Measurements from ENCODE around the gene GNGT2.

Gene GNGT2

GRCh38 chr17:49210158-49211029, at the start of gene GNGT2, which contains the start of gene ABI3:
Gene GNGT2, minus strand, starts transcription at chr17:49210574. Its CDS starts 3,152 bp downstream, at chr17:49207422.
Gene ABI3, plus strand, starts transcription at chr17:49210707. Its CDS starts 18 bp downstream, at chr17:49210725.
- peak; percentile 30 for DNase-seq

DNA sequence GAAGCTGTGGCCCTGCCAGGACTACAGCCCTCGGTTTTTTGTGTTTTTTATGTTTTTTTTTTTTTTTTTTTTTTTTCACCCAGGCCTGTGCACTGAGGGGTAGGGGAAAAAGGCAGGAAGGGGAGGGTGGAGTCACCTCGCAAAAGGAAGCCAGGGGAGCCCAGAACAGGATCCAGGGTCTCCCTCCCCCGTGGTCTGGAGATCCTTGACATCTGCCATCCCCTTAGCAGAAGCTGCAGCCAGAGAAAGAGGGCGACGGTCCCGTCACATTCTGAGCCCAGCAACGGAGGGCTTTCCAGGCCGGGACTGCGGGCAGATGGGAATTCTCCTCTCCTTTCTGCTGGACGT, 49.3 kb upstream of the GNGT2 start:
- no peak for DNase-seq

DNA sequence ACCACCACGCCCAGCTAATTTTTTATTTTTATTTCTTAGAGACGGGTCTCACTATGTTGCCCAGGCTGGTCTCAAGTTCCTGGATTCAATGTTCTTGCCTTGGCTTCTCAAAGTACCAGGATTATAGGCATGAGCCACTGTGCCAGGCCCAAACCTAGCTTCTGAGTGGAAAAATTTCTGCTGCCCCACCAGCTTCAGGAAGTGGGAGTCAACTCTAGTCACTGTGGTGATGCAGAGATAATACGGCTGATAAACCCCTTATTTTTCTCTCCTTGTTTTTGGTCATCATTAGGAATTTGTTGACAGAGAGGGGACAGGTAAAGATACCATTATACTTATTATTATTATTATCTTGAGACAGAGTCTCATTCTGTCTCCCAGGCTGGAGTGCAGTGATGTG, 48.0 kb upstream of the GNGT2 start:
- DNase-seq, result no peak

DNA sequence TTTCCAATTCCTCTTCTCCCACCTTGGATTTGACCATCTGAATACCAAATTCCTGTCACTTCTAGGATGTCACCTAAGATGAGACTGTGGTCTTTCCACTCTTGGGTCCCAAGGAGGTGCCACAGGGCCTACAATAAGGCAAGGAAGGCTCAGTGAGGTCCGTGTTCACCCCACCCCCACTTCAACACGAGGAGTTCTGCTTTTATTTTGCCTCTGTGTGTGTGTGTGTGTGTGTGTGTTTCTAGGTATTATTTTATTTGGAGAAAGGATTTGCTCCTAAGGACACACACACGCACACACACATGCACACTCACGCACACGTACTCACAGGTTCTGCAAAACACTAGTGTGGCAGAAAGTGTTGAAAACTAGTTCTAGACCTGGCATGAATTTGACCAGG, 44.8 kb upstream of the GNGT2 start:
- no peak for DNase-seq

DNA sequence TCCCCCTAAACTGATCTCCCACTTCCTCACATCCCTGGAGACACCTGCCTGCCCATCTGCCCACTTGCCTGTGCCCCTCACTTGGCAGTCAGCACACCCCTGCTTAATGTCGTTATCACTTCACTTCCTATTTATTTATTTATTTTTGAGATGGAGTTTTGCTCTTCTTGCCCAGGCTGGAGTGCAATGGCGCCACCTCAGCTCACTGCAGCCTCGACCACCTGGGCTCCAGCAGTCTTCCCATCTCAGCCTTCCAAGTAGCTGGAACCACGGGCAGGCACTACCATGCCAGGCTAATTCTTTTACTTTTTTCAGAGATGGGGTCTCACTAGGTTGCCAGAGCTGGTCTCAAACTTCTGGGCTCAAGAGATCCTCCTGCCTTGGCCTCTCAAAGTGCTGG, 43.7 kb upstream of the GNGT2 start:
- DNase-seq, result no peak

DNA sequence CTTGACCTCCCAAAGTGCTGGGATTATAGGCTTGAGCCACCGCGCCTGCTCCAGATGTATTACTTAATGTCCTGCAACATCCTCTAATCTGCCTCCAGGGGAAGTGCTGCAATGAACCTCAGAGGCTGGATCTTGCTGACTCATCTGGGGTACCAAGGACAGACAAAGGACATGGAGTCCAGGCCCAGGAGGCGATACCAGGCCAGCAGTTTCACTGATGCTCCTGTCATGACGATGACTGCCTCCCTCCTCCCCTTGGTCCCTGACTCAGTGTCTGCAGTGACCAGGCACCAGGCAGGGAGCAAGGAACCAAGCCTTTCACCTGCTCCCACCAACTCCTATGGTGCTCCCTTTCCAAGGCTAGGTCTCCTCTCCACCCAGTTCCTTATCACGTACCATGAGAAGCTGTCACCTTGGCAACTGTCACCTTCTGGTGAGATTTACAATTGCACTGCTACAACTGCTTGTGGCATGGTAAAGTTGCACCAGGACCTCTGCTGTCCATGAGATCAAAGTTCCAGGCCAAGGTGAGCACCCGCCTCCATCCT, 41.8 kb upstream of the GNGT2 start:
- DNase-seq, result no peak

GRCh38 chr17:49249890-49250522, 39.6 kb upstream of the GNGT2 start:
- DNase-seq, result no peak

GRCh38 chr17:49249292-49249794, 39.0 kb upstream of the GNGT2 start:
- peak; percentile 25 for DNase-seq

DNA sequence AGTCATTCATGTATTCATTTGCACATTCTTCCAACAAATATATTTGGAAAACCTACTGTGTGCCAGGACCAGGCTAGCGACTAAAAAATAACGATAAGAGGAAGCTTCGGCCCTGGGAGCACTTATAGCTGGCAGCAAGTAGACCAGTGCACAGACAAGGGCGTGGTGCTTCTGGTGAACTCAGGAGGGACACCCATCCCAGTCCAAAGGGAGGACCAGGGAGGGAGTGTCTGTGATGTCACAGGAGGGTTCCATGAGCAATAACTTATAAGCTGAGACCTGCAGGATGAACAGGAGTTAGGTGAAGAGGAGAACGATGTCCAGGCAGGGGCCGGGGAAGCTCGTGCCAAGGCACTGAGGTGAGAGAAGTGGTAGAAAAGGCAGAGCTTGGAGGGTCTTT, 37.6 kb upstream of the GNGT2 start:
- DNase-seq, result no peak

GRCh38 chr17:49244839-49245238, 34.5 kb upstream of the GNGT2 start:
- DNase-seq, result no peak

GRCh38 chr17:49242813-49243212, 32.4 kb upstream of the GNGT2 start:
- DNase-seq, result no peak

- no peak for DNase-seq
Measured at GRCh38 chr17:49241692-49242397, 31.5 kb upstream of the GNGT2 start.

GRCh38 chr17:49241040-49241439, 30.7 kb upstream of the GNGT2 start:
- DNase-seq, result no peak

DNA sequence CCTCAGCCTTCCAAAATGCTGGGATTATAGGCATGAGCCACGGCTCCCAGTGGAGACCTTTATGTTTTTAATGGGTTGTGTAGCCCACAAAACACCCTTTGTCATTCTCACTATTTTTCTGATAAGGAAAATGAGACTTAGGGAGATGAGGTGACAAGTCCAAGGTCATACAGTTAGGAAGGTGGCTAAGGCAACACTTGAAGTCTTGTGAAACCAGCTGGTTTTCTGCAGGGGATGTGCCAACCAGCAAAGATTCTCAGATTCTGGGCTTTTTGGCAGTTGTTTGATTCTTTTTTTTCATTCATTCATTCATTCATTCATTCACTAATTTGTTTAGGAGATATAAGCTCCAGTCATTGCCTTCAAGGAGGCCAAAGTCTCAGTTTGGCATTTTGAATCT, 30.2 kb upstream of the GNGT2 start:
- no peak for DNase-seq

DNA sequence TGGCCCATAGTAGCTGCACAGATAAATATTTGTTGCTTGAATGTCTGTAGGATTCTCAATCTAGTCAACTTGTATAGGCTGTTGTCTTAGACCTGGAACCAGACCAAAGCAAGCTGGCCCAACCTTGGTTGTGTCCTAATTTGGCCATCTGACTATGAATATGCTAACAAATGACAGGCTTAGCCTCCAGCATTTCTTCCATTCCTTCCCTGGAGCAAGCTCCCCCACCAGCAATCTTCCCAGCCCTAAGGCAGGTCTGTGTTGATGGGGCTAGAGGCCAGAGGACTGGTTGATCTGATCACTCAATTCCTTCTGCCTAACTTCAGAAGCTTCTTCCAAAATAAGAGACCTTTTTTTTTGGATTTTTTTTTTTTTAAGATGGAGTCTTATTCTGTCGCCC, 29.6 kb upstream of the GNGT2 start:
- DNase-seq, result no peak

- no peak for DNase-seq
Measured at GRCh38 chr17:49235896-49236295, 25.5 kb upstream of the GNGT2 start.

DNA sequence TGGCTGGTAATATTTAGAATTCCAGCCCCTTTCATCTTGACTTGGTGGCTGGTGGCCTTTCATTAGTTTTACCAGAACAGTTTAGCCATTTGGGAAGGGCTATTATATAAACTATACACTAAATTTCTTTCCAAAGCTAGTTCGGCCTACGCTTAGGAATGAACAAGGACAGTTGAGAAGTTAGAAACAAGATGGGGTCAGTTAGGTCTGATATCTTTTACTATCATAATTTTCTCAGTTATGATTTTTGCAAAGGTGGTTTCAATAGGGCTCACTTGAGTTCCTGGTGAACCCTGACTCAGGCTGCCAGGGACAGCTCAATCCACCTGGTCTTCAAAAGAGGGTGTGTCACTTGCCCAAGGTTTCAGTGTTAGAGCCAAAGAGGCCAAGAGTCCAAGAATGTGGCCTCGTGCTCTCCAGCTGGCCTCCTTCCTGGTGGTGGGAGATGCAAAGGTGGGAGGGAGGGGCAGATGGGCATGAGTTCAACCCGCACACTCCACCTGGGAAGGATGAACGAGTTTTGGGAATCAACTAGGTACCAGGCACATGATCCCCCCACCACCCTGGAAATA, 24.2 kb upstream of the GNGT2 start:
- no peak for DNase-seq

- DNase-seq, result no peak
Measured at GRCh38 chr17:49231563-49231894, 21.2 kb upstream of the GNGT2 start.

- DNase-seq, result peak; percentile 93
Measured at GRCh38 chr17:49230636-49231562, 20.5 kb upstream of the GNGT2 start, which contains the start of gene PHOSPHO1. Gene PHOSPHO1, minus strand, starts transcription at chr17:49230787. Its CDS starts 4,096 bp downstream, at chr17:49226691.

DNA sequence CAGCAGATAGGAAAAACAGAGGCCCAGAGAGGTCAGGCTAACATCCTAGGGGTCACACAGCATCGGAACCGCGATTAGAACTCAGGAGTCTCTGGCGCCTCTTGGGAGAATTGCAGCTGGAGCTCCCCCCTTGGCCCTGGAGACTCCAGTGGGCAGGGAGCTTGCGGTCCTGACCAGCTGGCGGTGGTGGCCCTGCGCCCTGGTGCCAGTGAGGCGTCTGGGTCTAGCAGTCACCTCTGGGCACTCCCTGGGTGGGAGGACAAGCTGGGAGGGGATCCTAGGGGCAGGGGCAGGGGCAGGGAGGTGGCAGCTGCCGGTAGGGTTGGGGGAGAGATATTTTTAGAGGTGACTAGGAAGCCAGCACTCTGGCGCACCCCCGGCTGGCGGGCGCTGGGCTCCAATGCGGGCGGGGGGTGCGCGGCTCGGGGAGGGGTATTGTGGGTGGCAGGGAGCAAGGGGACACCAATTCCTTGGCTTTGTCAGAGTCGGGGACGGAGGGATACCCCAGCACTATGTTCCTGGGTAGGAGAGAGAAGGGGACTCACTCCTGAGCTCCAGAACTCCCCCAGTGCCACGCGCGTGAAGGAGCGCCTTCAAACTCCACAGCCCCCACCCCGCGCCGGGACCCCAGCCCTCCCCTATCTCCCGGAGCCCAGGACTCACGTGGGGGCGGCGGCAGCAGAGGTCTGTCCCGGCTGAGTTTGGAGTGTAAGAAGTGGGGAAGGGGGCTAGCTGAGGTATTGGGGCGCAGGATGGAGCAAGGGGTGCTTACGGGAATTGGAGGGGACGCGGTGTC, 19.6 kb upstream of the GNGT2 start:
- no peak for DNase-seq

Data from retina (tissue), 1 donor.